Keratinocyte (primary cell): ENCODE results near the gene KRT7.

Experiments used
- EZH2 ChIP-seq: IDR thresholded peaks from one replicate; pipeline ENCODE4 v1.6.1; 2012; ENCODE audit warnings: inconsistent platforms, mild to moderate bottlenecking, low read length, moderate library complexity
- TF ChIP-seq, protein P1 (sequence below), 3 experiments: IDR thresholded peaks in 1 of 3; conservative IDR thresholded peaks in 1 of 3; optimal IDR thresholded peaks in 1 of 3; 2 replicates in 2 of 3; 3 replicates in 1 of 3; pipeline versions ENCODE3 to v1.5.1; 2011; ENCODE audit warnings: low read length in 3 of 3, mild to moderate bottlenecking in 3 of 3, moderate library complexity in 2 of 3, control low read depth in 1 of 3, inconsistent platforms in 1 of 3; ENCODE audit not compliant: insufficient read depth in 2 of 3; ENCODE audit errors: extremely low read depth in 1 of 3

DNA sequence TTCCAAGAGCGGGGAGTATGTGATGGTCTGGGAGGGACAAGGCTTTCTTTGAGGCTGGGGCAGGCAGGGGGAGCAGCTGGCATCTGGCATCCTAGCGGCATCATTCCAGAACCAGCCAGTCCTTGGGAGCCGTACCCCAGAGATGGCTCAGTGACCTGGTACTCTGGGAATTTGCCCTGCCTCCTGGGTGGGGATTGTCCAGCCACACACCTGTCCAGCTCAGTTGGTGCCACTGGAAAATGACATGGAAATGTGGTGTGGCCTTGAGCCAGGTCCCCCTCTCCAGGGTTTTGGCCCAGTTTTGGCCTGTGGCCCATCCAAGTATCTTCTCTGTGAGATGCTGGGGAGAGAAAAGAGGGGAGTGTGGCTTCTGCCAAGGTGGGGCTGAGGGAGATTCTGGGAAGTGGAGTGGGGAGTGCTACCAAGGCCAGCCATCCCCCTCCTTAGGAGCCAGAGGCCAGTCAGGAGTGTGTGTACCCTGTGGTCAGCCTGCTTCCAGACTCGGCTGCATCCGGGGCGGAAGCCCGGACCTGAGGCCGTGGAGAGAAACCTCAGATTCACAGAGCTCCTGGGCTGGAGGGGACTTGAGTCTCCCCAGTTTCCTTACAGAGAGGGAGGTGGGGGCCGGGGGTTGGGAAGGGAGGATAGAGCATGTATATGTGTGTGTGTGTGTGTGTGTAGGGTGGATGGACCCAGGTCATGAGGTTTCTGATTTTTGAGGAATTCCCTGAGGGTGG, 26.6 kb upstream of the KRT7 start:
- TF ChIP-seq, protein P1, sequence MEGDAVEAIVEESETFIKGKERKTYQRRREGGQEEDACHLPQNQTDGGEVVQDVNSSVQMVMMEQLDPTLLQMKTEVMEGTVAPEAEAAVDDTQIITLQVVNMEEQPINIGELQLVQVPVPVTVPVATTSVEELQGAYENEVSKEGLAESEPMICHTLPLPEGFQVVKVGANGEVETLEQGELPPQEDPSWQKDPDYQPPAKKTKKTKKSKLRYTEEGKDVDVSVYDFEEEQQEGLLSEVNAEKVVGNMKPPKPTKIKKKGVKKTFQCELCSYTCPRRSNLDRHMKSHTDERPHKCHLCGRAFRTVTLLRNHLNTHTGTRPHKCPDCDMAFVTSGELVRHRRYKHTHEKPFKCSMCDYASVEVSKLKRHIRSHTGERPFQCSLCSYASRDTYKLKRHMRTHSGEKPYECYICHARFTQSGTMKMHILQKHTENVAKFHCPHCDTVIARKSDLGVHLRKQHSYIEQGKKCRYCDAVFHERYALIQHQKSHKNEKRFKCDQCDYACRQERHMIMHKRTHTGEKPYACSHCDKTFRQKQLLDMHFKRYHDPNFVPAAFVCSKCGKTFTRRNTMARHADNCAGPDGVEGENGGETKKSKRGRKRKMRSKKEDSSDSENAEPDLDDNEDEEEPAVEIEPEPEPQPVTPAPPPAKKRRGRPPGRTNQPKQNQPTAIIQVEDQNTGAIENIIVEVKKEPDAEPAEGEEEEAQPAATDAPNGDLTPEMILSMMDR (optimal IDR thresholded peaks at IDR 0.05 in 1 of 3, IDR thresholded peaks at IDR 0.05 in 1 of 3, conservative IDR thresholded peaks at IDR 0.05 in 1 of 3; ENCODE audit: extremely low read depth in 1 of 3, insufficient read depth in 2 of 3, low read length in 3 of 3): no peak
- no peak for TF ChIP-seq EZH2
